GM13976 (cell line): Measurements from ENCODE around the gene SEMA6A.
"Not testable (repeated sequence)": the region's sequence is repeated elsewhere in the genome, so short reads cannot be mapped to it uniquely, and the experiment has no call there.

Experiments used
- DNase-seq: peaks from one replicate; pipeline ENCODE4 v3.0.0; 2012; ENCODE audit warnings: low spot score
- CTCF ChIP-seq: IDR thresholded peaks from 2 replicates; pipeline ENCODE4 v1.5.1; 2012; ENCODE audit warnings: borderline replicate concordance, mild to moderate bottlenecking; ENCODE audit not compliant: insufficient read depth; ENCODE audit errors: extremely low read depth, missing control alignments, control extremely low read depth
- in situ Hi-C: fragments of 300-500 bp; cut with MboI; formaldehyde crosslinking; loops from one replicate; pipeline ENCODE4 v1.12.0; 2022; ENCODE audit warnings: low sequenced_read_pairs, mixed read lengths, inconsistent platforms; ENCODE audit not compliant: unreplicated experiment

SEMA6A gene

GRCh38 chr5:116557669-116558271, 16.9 kb downstream of the SEMA6A start:
- in situ Hi-C loops: no loop called here
- TF ChIP-seq CTCF: peak; percentile 33
- peak; percentile 29 for DNase-seq

DNA sequence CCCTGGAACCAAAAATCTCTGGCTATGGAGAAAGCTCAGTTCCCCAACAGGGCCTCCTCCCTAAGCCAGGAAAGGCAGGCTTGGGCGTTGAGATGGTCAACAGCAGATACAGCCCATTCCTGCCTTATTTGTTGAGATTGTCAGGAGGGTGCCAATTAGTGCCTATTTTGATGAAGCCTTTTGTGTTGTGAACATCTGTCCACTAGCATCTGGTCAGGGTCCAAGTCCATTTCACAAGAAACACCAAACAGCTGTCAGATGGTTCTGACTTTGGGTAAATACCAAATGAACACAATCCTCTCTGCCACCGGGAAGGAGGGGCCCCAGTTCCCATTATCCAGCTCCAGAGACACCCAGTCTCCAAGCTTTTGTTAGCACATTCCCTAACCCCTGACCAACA, 19.9 kb downstream of the SEMA6A start:
- no peak for DNase-seq
- in situ Hi-C loops: no loop called here
- TF ChIP-seq CTCF: no peak

GRCh38 chr5:116553366-116553765, 21.3 kb downstream of the SEMA6A start:
- no peak for TF ChIP-seq CTCF
- in situ Hi-C loops: no loop called here
- DNase-seq: no peak

DNA sequence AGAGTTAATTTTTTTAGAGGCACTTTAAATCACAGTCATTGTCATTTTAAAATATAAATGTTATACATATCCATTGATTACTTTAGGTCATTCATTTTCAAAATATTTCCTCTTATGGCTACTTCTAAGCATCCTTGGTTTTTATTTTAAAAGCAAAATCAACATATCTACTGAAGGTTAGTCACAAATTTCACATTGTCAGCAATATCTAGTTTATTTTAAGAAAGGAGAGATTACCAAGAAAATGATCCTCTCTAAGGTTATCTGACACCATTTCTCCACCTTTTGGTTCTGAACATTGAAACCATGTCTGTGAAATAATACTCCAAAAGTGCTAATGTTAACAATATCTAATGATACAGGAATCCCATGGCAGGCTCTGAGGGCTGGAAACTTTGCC, 24.5 kb downstream of the SEMA6A start:
- in situ Hi-C loops: no loop called here
- no peak for DNase-seq
- TF ChIP-seq CTCF: no peak

GRCh38 chr5:116546743-116547124, 27.9 kb downstream of the SEMA6A start:
- DNase-seq: no peak
- no peak for TF ChIP-seq CTCF
- in situ Hi-C loops: loop anchor here (25.0 kb wide), 1 partner anchor 409 kb away; no protein-coding TSS in a partner anchor

GRCh38 chr5:116546033-116546742, 28.4 kb downstream of the SEMA6A start:
- no peak for TF ChIP-seq CTCF
- DNase-seq: no peak
- in situ Hi-C loops: loop anchor here (25.0 kb wide), 1 partner anchor 409 kb away; no protein-coding TSS in a partner anchor

DNA sequence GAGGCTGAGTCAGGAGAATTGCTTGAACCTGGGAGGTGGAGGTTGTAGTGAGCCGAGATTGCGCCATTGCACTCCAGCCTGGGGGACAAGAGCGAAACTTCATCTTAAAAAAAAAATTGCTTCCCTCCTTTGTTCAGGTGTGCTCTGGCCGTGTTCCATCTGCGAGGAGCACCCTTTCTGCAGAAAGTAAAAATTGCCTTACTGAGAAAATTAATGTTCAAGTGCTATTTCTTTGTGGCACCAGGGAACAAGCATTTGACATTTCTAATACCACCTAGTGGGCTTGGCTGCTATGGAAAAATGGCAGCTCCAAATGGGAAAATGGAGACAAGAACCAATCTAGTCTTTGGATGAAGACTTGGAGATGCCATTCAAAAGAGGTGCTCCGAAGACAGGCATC, 29.2 kb downstream of the SEMA6A start:
- in situ Hi-C loops: loop anchor here (25.0 kb wide), 1 partner anchor 408 kb away; no protein-coding TSS in a partner anchor
- not testable (repeated sequence) for DNase-seq
